Measurements from ENCODE around the gene UBIAD1. TPM values are rescaled to one million over a fixed set of nuclear protein-coding genes. Genes with fewer than 3 reads are reported as not detected.
A peak's percentile ranks its signal among the peaks of the same experiment; 100 is the strongest.

UBIAD1 gene
- total and polyA plus RNA-seq, 4 experiments from 2014 or later = 30.3 to 51.9 (median 37.7) TPM

DNA sequence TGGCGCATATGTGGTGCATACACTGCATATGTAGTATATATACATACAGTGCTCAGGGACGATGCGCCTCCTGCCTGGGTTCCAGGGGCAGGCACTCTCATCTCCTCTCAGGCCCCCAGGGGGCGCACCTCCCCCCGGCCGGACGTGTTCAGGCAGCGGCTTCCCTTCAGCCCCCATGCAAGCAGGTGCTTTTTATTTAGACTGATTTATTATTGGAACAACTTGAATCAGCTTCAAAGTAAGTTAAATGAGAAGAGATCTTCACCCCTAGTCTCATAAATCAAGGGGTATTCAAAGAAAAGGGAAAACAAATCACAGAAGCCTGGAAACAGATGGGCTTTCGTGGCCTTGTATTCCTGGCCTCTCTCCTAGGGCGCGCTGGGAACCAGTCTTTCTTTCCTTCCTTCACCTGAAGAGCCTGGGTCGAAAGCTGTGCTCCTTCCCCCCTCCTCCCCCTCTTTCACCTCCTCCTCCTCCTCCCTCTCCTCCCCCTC lies 64.6 kb downstream of the UBIAD1 start:
- Histone ChIP-seq H3K36me3 (ENCODE audit: insufficient read depth, low read length) (no peaks in the 10 kb centered on the region), H3K4me1 (ENCODE audit: insufficient read depth, low read length) (no peaks in the 10 kb centered on the region), H3K27ac (ENCODE audit: low read depth, low read length) (no peak overlapping the region), H3K4me3 (ENCODE audit: low read length in 2 of 2) (no peak overlapping the region), H3K27me3 (ENCODE audit: insufficient read depth, low read length) (no peaks in the 10 kb centered on the region), H3K9me3 (ENCODE audit: control insufficient read depth in 1 of 2, low read length in 2 of 2) (no peaks in the 10 kb centered on the region)
- DNase-seq = peak; percentile 44 to 63 (median 57)
- intact Hi-C loops (cut with micrococcal nuclease) = loop anchor here (1.0 kb wide), 2 partner anchors 305 to 382 kb away; no protein-coding TSS in a partner anchor
- POLR2A ChIA-PET (ENCODE audit: partially characterized antibody) = interaction anchor here (0.9 kb wide), 1 partner anchor 382 kb away, joined by 3 read pairs; no protein-coding TSS in a partner anchor
- H3K4me3 Mint-ChIP-seq = no peak overlapping the region
- peaks cover 14 to 15% of the 10 kb centered on the region in 2 donors for H3K27me3 Mint-ChIP-seq
- no peaks in the 10 kb centered on the region for H3K36me3 Mint-ChIP-seq
- no peaks in the 10 kb centered on the region for H3K9me3 Mint-ChIP-seq
- H3K27ac Mint-ChIP-seq = no peak overlapping the region
- H3K4me1 Mint-ChIP-seq = peaks cover 0 to 7% (median 4%) of the 10 kb centered on the region in 4 donors
- CTCF ChIA-PET (ENCODE audit: partially characterized antibody) = interaction anchor here (1.0 to 1.2 kb wide), 4 partner anchors 12 to 306 kb away, joined by 3 to 6 read pairs (median 4); no protein-coding TSS in a partner anchor

Other genes starting within 250 kb of the UBIAD1 start
- not detected for gene MASP2, start 226.0 kb upstream of the UBIAD1 start, total RNA-seq
- under 1 TPM in 1 of 2 donors, not detected in 1; 0.07 TPM for gene MASP2, start 226.0 kb upstream of the UBIAD1 start, polyA plus RNA-seq
- gene SRM, start 213.2 kb upstream of the UBIAD1 start, total RNA-seq = 10 to 100 TPM; 53.1 to 55.1 TPM
- gene SRM, start 213.2 kb upstream of the UBIAD1 start, polyA plus RNA-seq = 100 to 1,000 TPM in 1 of 2 donors, 10 to 100 TPM in 1; 63.1 to 162 TPM
- gene EXOSC10, start 173.3 kb upstream of the UBIAD1 start, total RNA-seq = 10 to 100 TPM; 78.9 to 84.4 TPM
- gene EXOSC10, start 173.3 kb upstream of the UBIAD1 start, polyA plus RNA-seq = 10 to 100 TPM; 30.1 to 52.2 TPM
- gene ANGPTL7, start 83.8 kb upstream of the UBIAD1 start, total RNA-seq = not detected
- not detected for gene ANGPTL7, start 83.8 kb upstream of the UBIAD1 start, polyA plus RNA-seq
- gene MTOR, start 10.6 kb upstream of the UBIAD1 start, total RNA-seq = 10 to 100 TPM; 41.4 to 46.8 TPM
- gene MTOR, start 10.6 kb upstream of the UBIAD1 start, polyA plus RNA-seq = 1 to 10 TPM; 3.4 to 9.0 TPM
- under 1 TPM; 0.11 to 0.61 TPM for gene DISP3, start 206.0 kb downstream of the UBIAD1 start, total RNA-seq
- gene DISP3, start 206.0 kb downstream of the UBIAD1 start, polyA plus RNA-seq = under 1 TPM in 1 of 2 donors, not detected in 1; 0.42 TPM

All from CD4-positive, alpha-beta memory T cell (primary cell).